Mesenteric fat pad (tissue), 1 donor: ENCODE results near the gene LRIG1. TPM values are rescaled to one million over a fixed set of nuclear protein-coding genes. Genes with fewer than 3 reads are reported as not detected.

Experiments used
- DNase-seq: peaks from one replicate; pipeline ENCODE4 v3.0.0-alpha.2; 2020; ENCODE audit warnings: low spot score
- total RNA-seq: library from RNA; stranded (reverse); fragmentation: NEBNext Ultra II Directional; extraction: Animal tissue kit (Norgen Biotek cat#: 25700); gene quantifications from one replicate; pipeline ENCODE4 v1.2.1, GENCODE V29; 2021
- donor health status: DM: yes; HTN: yes; CAD: no.

Gene LRIG1
- total RNA-seq, 1 donor from 2014 or later: 25.2 TPM

GRCh38 chr3:66392512-66392911 is 108.3 kb downstream of the LRIG1 start:
- DNase-seq: peak; percentile 59

GRCh38 chr3:66390013-66390412 is 110.8 kb downstream of the LRIG1 start:
- no peak for DNase-seq

GRCh38 chr3:66386925-66387650 is 113.7 kb downstream of the LRIG1 start:
- no peak for DNase-seq

- no peak for DNase-seq
Measured at GRCh38 chr3:66386011-66386924, 114.6 kb downstream of the LRIG1 start.

GRCh38 chr3:66385066-66385465 is 115.8 kb downstream of the LRIG1 start:
- no peak for DNase-seq

- no peak for DNase-seq
Measured at GRCh38 chr3:66383998-66384745, 116.7 kb downstream of the LRIG1 start.

- DNase-seq: no peak
Measured at GRCh38 chr3:66383023-66383422, 117.8 kb downstream of the LRIG1 start.

- no peak for DNase-seq
Measured at GRCh38 chr3:66382142-66382541, 118.7 kb downstream of the LRIG1 start.

GRCh38 chr3:66381626-66382025 is 119.2 kb downstream of the LRIG1 start:
- DNase-seq: no peak

GRCh38 chr3:66380200-66380932 is 120.5 kb downstream of the LRIG1 start:
- DNase-seq: no peak

GRCh38 chr3:66379565-66379964 is 121.3 kb downstream of the LRIG1 start:
- DNase-seq: no peak

GRCh38 chr3:66378256-66378655 is 122.6 kb downstream of the LRIG1 start:
- DNase-seq: no peak

- no peak for DNase-seq
Measured at GRCh38 chr3:66377800-66378199, 123.0 kb downstream of the LRIG1 start.

GRCh38 chr3:66376568-66376967 is 124.3 kb downstream of the LRIG1 start:
- no peak for DNase-seq

GRCh38 chr3:66372681-66373350 is 128.0 kb downstream of the LRIG1 start:
- no peak for DNase-seq

GRCh38 chr3:66371432-66371831 is 129.4 kb downstream of the LRIG1 start:
- DNase-seq: no peak

- DNase-seq: no peak
Measured at GRCh38 chr3:66370179-66370578, 130.6 kb downstream of the LRIG1 start.

GRCh38 chr3:66367979-66368378 is 132.8 kb downstream of the LRIG1 start:
- DNase-seq: no peak

- DNase-seq: no peak
Measured at GRCh38 chr3:66366747-66367146, 134.1 kb downstream of the LRIG1 start.

- no peak for DNase-seq
Measured at GRCh38 chr3:66365080-66365479, 135.7 kb downstream of the LRIG1 start.
